ENCODE results near the gene PPHLN1. TPM values are rescaled to one million over a fixed set of nuclear protein-coding genes. Genes with fewer than 3 reads are reported as not detected.
A peak's percentile ranks its signal among the peaks of the same experiment; 100 is the strongest.

The PPHLN1 gene
- total and polyA plus RNA-seq, 2 of the 8 experiments (the other 6 are each of a cell fraction or from before 2014, with no cell fraction given), result 34.3 to 71.6 TPM

DNA sequence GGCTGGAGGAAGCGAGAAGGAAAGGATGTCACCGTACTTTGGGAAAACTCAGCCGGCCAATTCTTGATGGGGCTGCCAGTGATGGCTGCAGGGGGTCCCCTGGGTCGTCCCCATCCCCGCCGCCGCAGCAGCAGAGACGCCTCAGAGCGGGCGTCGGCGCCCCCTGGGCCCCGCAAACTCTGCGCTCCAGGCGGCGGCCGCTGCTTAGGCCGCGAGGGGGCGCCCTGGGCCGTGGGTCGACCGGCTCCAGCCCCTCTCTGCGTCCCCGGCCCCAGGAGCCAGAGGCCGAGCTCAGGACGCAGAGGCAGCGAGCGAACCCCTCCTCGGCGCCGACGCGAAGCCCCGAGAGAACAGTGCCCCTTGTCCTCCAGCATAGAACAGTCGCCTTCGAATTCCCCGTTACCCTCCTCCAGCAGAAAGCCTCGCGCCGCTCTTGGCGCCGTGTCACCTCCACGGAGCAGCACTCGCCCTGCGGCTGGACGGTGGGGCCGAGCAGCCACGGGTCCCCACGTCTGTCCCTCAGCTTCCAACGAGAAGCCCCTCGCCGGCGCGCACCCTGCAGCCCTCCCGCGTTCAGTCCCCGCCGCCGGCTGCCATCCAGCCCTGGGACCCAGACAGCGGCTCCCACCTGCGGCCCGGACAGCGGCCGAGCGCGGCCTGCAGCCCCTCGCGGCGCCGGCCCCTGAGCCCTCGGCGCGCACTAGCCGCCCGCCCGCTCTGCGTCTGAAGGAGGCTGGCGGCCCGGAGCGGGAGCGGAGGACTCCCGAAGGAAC is 157.0 kb downstream of the PPHLN1 start (continued):
- TF ChIP-seq, protein P1, sequence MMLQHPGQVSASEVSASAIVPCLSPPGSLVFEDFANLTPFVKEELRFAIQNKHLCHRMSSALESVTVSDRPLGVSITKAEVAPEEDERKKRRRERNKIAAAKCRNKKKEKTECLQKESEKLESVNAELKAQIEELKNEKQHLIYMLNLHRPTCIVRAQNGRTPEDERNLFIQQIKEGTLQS (IDR thresholded peaks at IDR 0.05; ENCODE audit: insufficient read depth, low read depth, low read length), result no peak
- TF ChIP-seq PHF8 (conservative IDR thresholded peaks at IDR 0.05; ENCODE audit: low read depth, low read length) (no peak; the same call in 1 of the 2 replicates), SUZ12 (IDR thresholded peaks at IDR 0.05; ENCODE audit: low read length) (no peak), GTF2F1 (IDR thresholded peaks at IDR 0.05; ENCODE audit: borderline replicate concordance, low read depth, low read length) (no peak), TAF7 (optimal IDR thresholded peaks at IDR 0.05; ENCODE audit: borderline replicate concordance, low read depth, low read length) (peak; percentile 66), TEAD4 (IDR thresholded peaks at IDR 0.05; ENCODE audit: low read depth, low read length) (no peak), CREB1 (IDR thresholded peaks at IDR 0.05) (peak; percentile 35; the same call in 1 of the 2 replicates), SIRT6 (IDR thresholded peaks at IDR 0.05; ENCODE audit: low read length) (no peak), RBBP5 (IDR thresholded peaks at IDR 0.05; ENCODE audit: borderline replicate concordance, low read depth, low read length) (no peak; the same call in 1 of the 2 replicates), SIN3A (conservative IDR thresholded peaks at IDR 0.05 in 1 of 2, IDR thresholded peaks at IDR 0.05 in 1 of 2; ENCODE audit: low read depth in 1 of 2, low read length in 2 of 2) (0 out of 4 replicates have a peak, but pooled peaks of 1 of the 2 experiments have one; percentile 0), KDM5A (IDR thresholded peaks at IDR 0.05; ENCODE audit: low read length) (0 out of 2 replicates have a peak, but pooled peaks have one; percentile 22), MAFK (IDR thresholded peaks at IDR 0.05; ENCODE audit: low read depth, low read length) (no peak), RAD21 (IDR thresholded peaks at IDR 0.05 in 1 of 2, conservative IDR thresholded peaks at IDR 0.05 in 1 of 2; ENCODE audit: low read depth in 2 of 2, low read length in 2 of 2) (peak; percentile 87 to 95), SP1 (IDR thresholded peaks at IDR 0.05; ENCODE audit: low read depth, low read length) (no peak), CBX5 (IDR thresholded peaks at IDR 0.05; ENCODE audit: low read depth, low read length) (no peak), SIX5 (IDR thresholded peaks at IDR 0.05; ENCODE audit: low read depth, low read length) (no peak), NRF1 (IDR thresholded peaks at IDR 0.05; ENCODE audit: low read depth, low read length) (no peak), CEBPB (IDR thresholded peaks at IDR 0.05; ENCODE audit: low read depth, low read length) (no peak), POU5F1 (IDR thresholded peaks at IDR 0.05; ENCODE audit: low read depth, low read length) (no peak), EP300 (IDR thresholded peaks at IDR 0.05; ENCODE audit: borderline replicate concordance in 1 of 2, low read depth in 2 of 2, low read length in 2 of 2) (no peak)
- TF ChIP-seq, protein P2, sequence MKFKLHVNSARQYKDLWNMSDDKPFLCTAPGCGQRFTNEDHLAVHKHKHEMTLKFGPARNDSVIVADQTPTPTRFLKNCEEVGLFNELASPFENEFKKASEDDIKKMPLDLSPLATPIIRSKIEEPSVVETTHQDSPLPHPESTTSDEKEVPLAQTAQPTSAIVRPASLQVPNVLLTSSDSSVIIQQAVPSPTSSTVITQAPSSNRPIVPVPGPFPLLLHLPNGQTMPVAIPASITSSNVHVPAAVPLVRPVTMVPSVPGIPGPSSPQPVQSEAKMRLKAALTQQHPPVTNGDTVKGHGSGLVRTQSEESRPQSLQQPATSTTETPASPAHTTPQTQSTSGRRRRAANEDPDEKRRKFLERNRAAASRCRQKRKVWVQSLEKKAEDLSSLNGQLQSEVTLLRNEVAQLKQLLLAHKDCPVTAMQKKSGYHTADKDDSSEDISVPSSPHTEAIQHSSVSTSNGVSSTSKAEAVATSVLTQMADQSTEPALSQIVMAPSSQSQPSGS (IDR thresholded peaks at IDR 0.05; ENCODE audit: low read length), result no peak; the same call in 1 of the 2 replicates

Measured in H1 (cell line).